Tibial nerve (tissue), 4 donors: Measurements from ENCODE around the gene EDEM3. TPM values are rescaled to one million over a fixed set of nuclear protein-coding genes. Genes with fewer than 3 reads are reported as not detected.

Experiments used
- DNase-seq, 2 donors: peaks; one replicate each; pipeline ENCODE4 v3.0.0-alpha.2; 2019; ENCODE audit warnings: low spot score in 2 of 2
- H3K27ac ChIP-seq, 4 donors: fragments of 200-600 bp; sonication (generic) in 3 of 4; one replicate each; pipeline ENCODE4 v1.5.1; 2017 to 2019; ENCODE audit warnings: mild to moderate bottlenecking in 1 of 4
- H3K27me3 ChIP-seq, 2 donors: fragments of 200-600 bp; sonication (generic) in 1 of 2; one replicate each; pipeline versions ENCODE4 v1.5.1 to v1.6.0; 2017 to 2019
- H3K36me3 ChIP-seq, 3 donors: fragments of 200-600 bp; sonication (generic); one replicate each; pipeline ENCODE4 v1.5.1; 2018 to 2019
- H3K4me1 ChIP-seq, 4 donors: fragments of 200-600 bp; sonication (generic) in 3 of 4; one replicate each; pipeline ENCODE4 v1.5.1; 2017 to 2019
- H3K4me3 ChIP-seq, 4 donors: fragments of 200-600 bp; sonication (generic) in 3 of 4; one replicate each; pipeline ENCODE4 v1.5.1; 2017 to 2019; ENCODE audit warnings: mild to moderate bottlenecking in 1 of 4, moderate library complexity in 1 of 4
- H3K9me3 ChIP-seq, 4 donors: fragments of 200-600 bp; sonication (generic) in 3 of 4; one replicate each; pipeline ENCODE4 v1.5.1; 2017 to 2019
- CTCF ChIP-seq, 5 experiments: fragments of 200-600 bp in 3 of 5; fragments of 450-650 bp in 2 of 5; sonication (generic) in 3 of 5; IDR thresholded peaks; one replicate each; pipeline ENCODE4 v1.5.1; 2016 to 2019; ENCODE audit warnings: antibody characterized with exemption in 5 of 5, mild to moderate bottlenecking in 3 of 5, moderate library complexity in 2 of 5
- EP300 ChIP-seq, 2 donors: sonication (generic); formaldehyde crosslinking; IDR thresholded peaks; one replicate each; pipeline ENCODE4 v1.6.1; 2017; ENCODE audit warnings: antibody characterized with exemption in 2 of 2, mild to moderate bottlenecking in 1 of 2
- POLR2A ChIP-seq, 2 donors: fragments of 450-650 bp; IDR thresholded peaks; one replicate each; pipeline ENCODE4 v1.6.1; 2017; ENCODE audit warnings: antibody characterized with exemption in 2 of 2, mild to moderate bottlenecking in 2 of 2, moderate library complexity in 2 of 2
- WGBS, 2 donors: methylation state at CpG; one replicate each; pipeline ENCODE4 v1.1.5; 2018; 5-methylcytosine and 5-hydroxymethylcytosine counted together
- total RNA-seq, 4 donors: library from RNA; depleted of rRNA; stranded (reverse); fragments of >200 nt; gene quantifications; one replicate each; pipeline ENCODE4 v1.1.0, GENCODE V29; 2016

The EDEM3 gene
- total RNA-seq, 4 donors from 2014 or later = 33.0 to 57.3 (median 39.0) TPM

- Histone ChIP-seq H3K4me1 (no peaks in the 10 kb centered on the region), H3K27ac (no peak overlapping the region), H3K36me3 (peaks cover 0 to 59% (median 5%) of the 10 kb centered on the region in 3 donors), H3K9me3 (no peaks in the 10 kb centered on the region), H3K4me3 (no peak overlapping the region), H3K27me3 (no peaks in the 10 kb centered on the region)
- TF ChIP-seq EP300 (IDR thresholded peaks at IDR 0.05) (no peak), CTCF (IDR thresholded peaks at IDR 0.05) (no peak), POLR2A (IDR thresholded peaks at IDR 0.05) (no peak)
- no peak for DNase-seq
Measured at GRCh38 chr1:184734980-184735379, 19.7 kb downstream of the EDEM3 start.

DNA sequence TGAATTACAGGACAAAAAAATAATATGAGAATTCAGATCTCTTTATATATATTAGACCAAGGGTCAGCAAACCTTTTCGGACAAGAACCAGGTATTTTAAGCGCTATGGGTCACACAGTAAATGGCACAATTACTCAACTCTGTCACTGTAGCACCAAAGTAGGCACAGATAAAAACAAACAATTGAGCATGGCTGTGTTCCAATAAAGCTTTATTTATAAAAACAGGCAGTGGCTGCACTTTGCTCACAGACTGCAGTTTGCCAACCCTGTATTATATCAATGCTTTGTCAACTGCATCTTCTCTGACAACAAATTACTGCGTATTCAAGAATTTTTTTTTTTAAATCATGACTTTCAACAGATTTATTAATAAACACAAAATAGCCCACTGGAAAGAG is 29.8 kb downstream of the EDEM3 start:
- peaks cover 0 to 63% (median 10%) of the 10 kb centered on the region in 3 donors for H3K36me3 ChIP-seq
- no peaks in the 10 kb centered on the region for H3K9me3 ChIP-seq
- no peaks in the 10 kb centered on the region for H3K27me3 ChIP-seq
- TF ChIP-seq EP300 (IDR thresholded peaks at IDR 0.05) (no peak), CTCF (IDR thresholded peaks at IDR 0.05) (no peak), POLR2A (IDR thresholded peaks at IDR 0.05) (no peak)
- H3K4me3 ChIP-seq = no peak overlapping the region
- H3K27ac ChIP-seq = no peak overlapping the region
- no peak for DNase-seq
- H3K4me1 ChIP-seq = no peaks in the 10 kb centered on the region
- 94 to 96% methylated on average over 3 of the region's 3 CpGs for WGBS, 2 donors

DNA sequence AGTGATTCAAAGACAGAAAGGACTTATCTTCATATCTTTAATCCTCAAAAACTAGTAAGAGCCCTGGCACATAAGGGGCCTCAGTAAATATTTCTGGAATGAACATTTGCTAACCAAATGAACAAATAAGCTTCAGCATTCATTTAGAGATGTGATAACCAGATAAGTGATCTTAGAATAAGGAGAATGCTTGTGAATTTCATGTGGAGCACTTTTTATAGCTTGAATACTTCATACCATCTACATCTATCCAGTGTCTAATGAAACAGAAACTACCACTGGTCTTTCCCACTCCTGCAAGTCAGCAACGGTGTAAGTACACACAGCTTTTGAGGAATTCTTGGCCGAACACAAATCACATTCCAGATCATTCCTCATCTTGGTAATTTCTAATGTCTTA is 38.5 kb downstream of the EDEM3 start:
- no peak overlapping the region for H3K4me3 ChIP-seq
- TF ChIP-seq EP300 (IDR thresholded peaks at IDR 0.05) = no peak
- no peak for TF ChIP-seq CTCF (IDR thresholded peaks at IDR 0.05)
- no peak for TF ChIP-seq POLR2A (IDR thresholded peaks at IDR 0.05)
- DNase-seq = no peak
- H3K36me3 ChIP-seq = peaks cover 0 to 92% (median 23%) of the 10 kb centered on the region in 3 donors
- H3K27ac ChIP-seq = no peak overlapping the region
- no peaks in the 10 kb centered on the region for H3K9me3 ChIP-seq
- no peaks in the 10 kb centered on the region for H3K4me1 ChIP-seq
- 42 to 44% methylated on average over 2 of the region's 2 CpGs for WGBS, 2 donors
- no peaks in the 10 kb centered on the region for H3K27me3 ChIP-seq

DNA sequence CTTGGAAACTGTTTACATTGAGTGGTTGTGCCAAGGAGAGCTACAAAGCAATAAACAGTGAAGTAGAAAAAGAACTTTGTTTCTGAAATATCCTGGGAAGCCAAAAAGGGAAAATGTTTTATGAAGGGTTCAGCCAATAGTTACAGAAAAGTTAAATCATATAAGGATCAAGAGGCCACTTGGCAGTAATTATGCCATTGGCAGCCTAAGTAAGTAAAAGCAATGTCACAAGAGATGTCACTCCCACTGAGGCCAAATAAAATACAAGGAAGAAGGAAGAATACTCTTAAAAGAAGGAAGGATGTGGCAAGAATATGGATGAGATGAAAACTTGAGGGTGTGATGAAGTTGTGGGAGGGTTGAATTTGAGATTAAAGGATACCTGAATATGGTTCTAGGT is 45.2 kb downstream of the EDEM3 start:
- Histone ChIP-seq H3K27me3 (no peaks in the 10 kb centered on the region), H3K36me3 (peaks cover 0 to 100% (median 7%) of the 10 kb centered on the region in 3 donors), H3K4me3 (no peak overlapping the region), H3K27ac (no peak overlapping the region), H3K9me3 (no peaks in the 10 kb centered on the region), H3K4me1 (no peaks in the 10 kb centered on the region)
- TF ChIP-seq CTCF (IDR thresholded peaks at IDR 0.05) (no peak), POLR2A (IDR thresholded peaks at IDR 0.05) (no peak), EP300 (IDR thresholded peaks at IDR 0.05) (no peak)
- no peak for DNase-seq

- TF ChIP-seq CTCF (IDR thresholded peaks at IDR 0.05) (no peak), EP300 (IDR thresholded peaks at IDR 0.05) (no peak), POLR2A (IDR thresholded peaks at IDR 0.05) (no peak)
- no peaks in the 10 kb centered on the region for H3K27me3 ChIP-seq
- no peak for DNase-seq
- no peak overlapping the region for H3K4me3 ChIP-seq
- H3K36me3 ChIP-seq = peaks cover 0 to 98% (median 3%) of the 10 kb centered on the region in 3 donors
- no peaks in the 10 kb centered on the region for H3K9me3 ChIP-seq
- 72 to 88% methylated on average over 6 of the region's 6 CpGs for WGBS, 2 donors
- H3K27ac ChIP-seq = no peak overlapping the region
- no peaks in the 10 kb centered on the region for H3K4me1 ChIP-seq
Measured at GRCh38 chr1:184708084-184708676, 46.5 kb downstream of the EDEM3 start.
